Breast epithelium (tissue), 4 donors: ENCODE data around the gene CREB3L2. TPM values are rescaled to one million over a fixed set of nuclear protein-coding genes. Genes with fewer than 3 reads are reported as not detected.
"Not testable (repeated sequence)": the region's sequence is repeated elsewhere in the genome, so short reads cannot be mapped to it uniquely, and the experiment has no call there.

Experiments used
- DNase-seq, 2 donors: peaks; one replicate each; pipeline ENCODE4 v3.0.0-alpha.2; 2019; ENCODE audit warnings: low spot score in 2 of 2
- H3K27ac ChIP-seq, 2 donors: fragments of 200-600 bp; sonication (generic) in 1 of 2; one replicate each; pipeline ENCODE4 v1.5.1; 2016 to 2019; ENCODE audit warnings: mild to moderate bottlenecking in 1 of 2
- H3K27me3 ChIP-seq, 2 donors: fragments of 200-600 bp; sonication (generic) in 1 of 2; one replicate each; pipeline versions ENCODE4 v1.5.1 to v1.6.0; 2017 to 2019; ENCODE audit warnings: control low read depth in 1 of 2, mild to moderate bottlenecking in 1 of 2
- H3K36me3 ChIP-seq: fragments of 200-600 bp; one replicate; pipeline ENCODE4 v1.5.1; 2019
- H3K4me1 ChIP-seq, 2 donors: fragments of 200-600 bp; sonication (generic); one replicate each; pipeline ENCODE4 v1.5.1; 2016 to 2019; ENCODE audit warnings: control low read depth in 1 of 2
- H3K4me3 ChIP-seq, 3 donors: fragments of 200-600 bp; sonication (generic); 1 replicate in 2 of 3; 2 replicates in 1 of 3; pipeline ENCODE4 v1.5.1; 2016 to 2019; ENCODE audit warnings: mild to moderate bottlenecking in 3 of 3, moderate library complexity in 2 of 3
- H3K9me3 ChIP-seq, 2 donors: fragments of 200-600 bp; sonication (generic) in 1 of 2; one replicate each; pipeline ENCODE4 v1.5.1; 2016 to 2019; ENCODE audit warnings: control low read depth in 1 of 2
- CTCF ChIP-seq, 3 donors: fragments of 450-650 bp; IDR thresholded peaks; one replicate each; pipeline ENCODE4 v1.5.1; 2016 to 2017; ENCODE audit warnings: antibody characterized with exemption in 3 of 3, mild to moderate bottlenecking in 3 of 3, moderate library complexity in 3 of 3
- POLR2A ChIP-seq: fragments of 450-650 bp; IDR thresholded peaks from one replicate; pipeline ENCODE4 v1.6.1; 2016; ENCODE audit warnings: antibody characterized with exemption, mild to moderate bottlenecking, moderate library complexity
- POLR2AphosphoS5 ChIP-seq, 3 donors: sonication (generic); formaldehyde crosslinking; IDR thresholded peaks; one replicate each; pipeline ENCODE4 v1.6.1; 2017; ENCODE audit warnings: antibody characterized with exemption in 3 of 3
- intact Hi-C: fragments of 100-400 bp; cut with DNase I; formaldehyde crosslinking; loops from one replicate; pipeline ENCODE4 v1.15.1; 2023; ENCODE audit warnings: low total_unique reads
- total RNA-seq, 3 donors: library from RNA; depleted of rRNA; stranded (reverse); fragments of >200 nt; gene quantifications; one replicate each; pipeline ENCODE4 v1.1.0, GENCODE V29; 2016

CREB3L2 gene
- total RNA-seq, 3 donors from 2014 or later, result 23.0 to 46.5 (median 40.5) TPM

DNA sequence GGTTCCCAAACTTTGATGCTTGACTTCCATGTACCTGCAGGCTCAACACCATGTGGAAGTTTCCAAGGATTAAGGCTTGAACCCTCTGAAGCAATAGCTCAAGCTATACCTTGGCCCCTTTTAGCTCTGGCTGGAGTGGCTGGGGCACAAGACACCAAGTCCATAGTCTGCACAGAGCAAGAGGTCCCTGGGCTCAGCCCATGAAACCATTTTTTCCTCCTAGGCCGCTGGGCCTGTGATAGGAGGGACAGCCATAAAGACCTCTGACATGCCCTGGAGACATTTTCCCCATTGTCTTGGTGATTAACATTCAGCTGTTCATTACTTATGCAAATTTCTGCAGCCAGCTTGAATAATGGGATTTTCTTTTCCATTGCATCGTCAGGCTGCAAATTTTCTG, 169.5 kb downstream of the CREB3L2 start:
- no peaks in the 10 kb centered on the region for H3K27me3 ChIP-seq
- no peak for TF ChIP-seq POLR2AphosphoS5 (IDR thresholded peaks at IDR 0.05)
- no peak for TF ChIP-seq POLR2A
- no peak for TF ChIP-seq CTCF (IDR thresholded peaks at IDR 0.05)
- H3K9me3 ChIP-seq, result peaks cover 16 to 19% of the 10 kb centered on the region in 2 donors
- H3K4me3 ChIP-seq, result no peak overlapping the region
- intact Hi-C loops, result no loop called here
- no peak overlapping the region for H3K27ac ChIP-seq
- no peaks in the 10 kb centered on the region for H3K4me1 ChIP-seq
- DNase-seq, result no peak
- H3K36me3 ChIP-seq, result no peaks in the 10 kb centered on the region

DNA sequence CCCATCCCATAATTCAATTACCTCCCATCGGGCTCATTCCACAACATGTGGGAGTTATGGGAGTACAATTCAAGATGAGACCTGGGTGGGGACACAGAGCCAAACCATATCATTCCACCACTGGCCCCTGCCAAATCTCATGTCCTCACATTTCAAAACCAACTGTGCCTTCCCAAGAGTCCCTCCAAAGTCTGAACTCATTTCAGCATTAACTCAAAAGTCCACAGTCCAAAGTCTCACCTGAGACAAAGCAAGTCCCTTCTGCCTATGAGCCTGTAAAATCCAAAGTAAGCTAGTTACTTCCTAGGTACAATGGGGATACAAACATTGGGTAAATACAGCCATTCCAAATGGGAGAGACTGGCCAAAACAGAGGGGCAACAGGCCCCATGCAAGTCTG, 170.3 kb downstream of the CREB3L2 start:
- intact Hi-C loops, H3K4me3 ChIP-seq, H3K36me3 ChIP-seq, DNase-seq, H3K27ac ChIP-seq, H3K4me1 ChIP-seq, H3K27me3 ChIP-seq: not testable (repeated sequence)
- peaks cover 16 to 19% of the 10 kb centered on the region in 2 donors for H3K9me3 ChIP-seq

GRCh38 chr7:137829337-137829992, 172.4 kb downstream of the CREB3L2 start:
- H3K9me3 ChIP-seq, result peaks cover 16 to 19% of the 10 kb centered on the region in 2 donors
- no peaks in the 10 kb centered on the region for H3K27me3 ChIP-seq
- DNase-seq, result no peak
- no peaks in the 10 kb centered on the region for H3K36me3 ChIP-seq
- H3K4me3 ChIP-seq, result no peak overlapping the region
- no peaks in the 10 kb centered on the region for H3K4me1 ChIP-seq
- no peak overlapping the region for H3K27ac ChIP-seq
- TF ChIP-seq CTCF (IDR thresholded peaks at IDR 0.05) (no peak), POLR2A (no peak), POLR2AphosphoS5 (IDR thresholded peaks at IDR 0.05) (no peak)
- intact Hi-C loops, result no loop called here

GRCh38 chr7:137828456-137828855, 173.4 kb downstream of the CREB3L2 start:
- no peak overlapping the region for H3K4me3 ChIP-seq
- peaks cover 15 to 18% of the 10 kb centered on the region in 2 donors for H3K9me3 ChIP-seq
- DNase-seq, result no peak
- no peaks in the 10 kb centered on the region for H3K27me3 ChIP-seq
- H3K36me3 ChIP-seq, result no peaks in the 10 kb centered on the region
- no peak for TF ChIP-seq POLR2A
- TF ChIP-seq POLR2AphosphoS5 (IDR thresholded peaks at IDR 0.05), result no peak
- no peak for TF ChIP-seq CTCF (IDR thresholded peaks at IDR 0.05)
- intact Hi-C loops, result no loop called here
- H3K27ac ChIP-seq, result no peak overlapping the region
- H3K4me1 ChIP-seq, result no peaks in the 10 kb centered on the region

DNA sequence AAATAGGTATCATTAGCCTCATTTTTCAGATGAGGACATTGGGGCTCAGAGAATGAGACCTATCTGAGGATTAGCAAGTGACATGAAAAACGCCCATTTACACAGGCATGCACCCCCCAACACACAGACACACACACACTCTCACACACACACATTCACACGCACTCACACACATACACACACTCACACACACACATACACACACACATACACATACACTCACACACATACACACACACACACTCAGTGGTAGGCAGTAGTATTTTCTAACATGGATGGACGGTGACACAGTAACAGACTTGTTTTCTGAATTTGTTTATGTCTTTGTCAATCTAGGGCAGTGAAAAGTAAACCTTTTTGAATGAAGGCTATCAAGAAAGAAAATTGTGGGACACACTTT, 176.4 kb downstream of the CREB3L2 start:
- Histone ChIP-seq H3K4me1 (no peaks in the 10 kb centered on the region), H3K9me3 (no peaks in the 10 kb centered on the region), H3K36me3 (no peaks in the 10 kb centered on the region), H3K27me3 (no peaks in the 10 kb centered on the region), H3K27ac (no peak overlapping the region), H3K4me3 (no peak overlapping the region)
- intact Hi-C loops, result no loop called here
- TF ChIP-seq CTCF (IDR thresholded peaks at IDR 0.05) (no peak), POLR2A (no peak), POLR2AphosphoS5 (IDR thresholded peaks at IDR 0.05) (no peak)
- no peak for DNase-seq

Other genes starting within 250 kb of the CREB3L2 start
- gene DGKI, start 155.1 kb downstream of the CREB3L2 start, total RNA-seq, result 1 to 10 TPM; 2.7 to 4.1 (median 2.9) TPM
- gene AKR1D1, start 74.4 kb upstream of the CREB3L2 start, total RNA-seq, result under 1 TPM in 1 of 3 donors, not detected in 2; 0.59 TPM